ENCODE measurements around the gene VWF.

Gene VWF

GRCh38 chr12:5952031-5952430 is 172.4 kb downstream of the VWF start:
- H4K91ac ChIP-seq (ENCODE audit: low read length), result no peak overlapping the region
- H2BK120ac ChIP-seq (ENCODE audit: low read depth, low read length), result no peak overlapping the region
- DNase-seq, result no peak
- H2BK5ac ChIP-seq (ENCODE audit: low read depth, low read length, poor library complexity, severe bottlenecking), result no peak overlapping the region
- H3K14ac ChIP-seq (ENCODE audit: low read length in 2 of 2), result no peak overlapping the region
- 61% methylated on average over 3 of the region's 3 CpGs for WGBS
- H3K23ac ChIP-seq (ENCODE audit: low read length in 2 of 2), result no peak overlapping the region
- no peak overlapping the region for H3K4me2 ChIP-seq (ENCODE audit: low read length, poor library complexity, severe bottlenecking)
- no peak overlapping the region for H3K4ac ChIP-seq (ENCODE audit: low read depth in 1 of 2, low read length in 2 of 2)
- no peaks in the 10 kb centered on the region for H3K9me3 ChIP-seq (ENCODE audit: control insufficient read depth, low read length)
- H4K8ac ChIP-seq (ENCODE audit: low read length), result no peak overlapping the region
- H2AK5ac ChIP-seq (ENCODE audit: low read length, severe bottlenecking), result no peak overlapping the region
- no peak overlapping the region for H3K18ac ChIP-seq (ENCODE audit: low read depth in 1 of 2, low read length in 2 of 2)
- no peaks in the 10 kb centered on the region for H3K79me1 ChIP-seq (replicated peaks; ENCODE audit: low read length, poor library complexity, severe bottlenecking)
- H3K4me1 ChIP-seq (ENCODE audit: control insufficient read depth, insufficient read depth, low read depth, low read length), result no peaks in the 10 kb centered on the region
- H2AFZ ChIP-seq (ENCODE audit: low read depth, low read length), result no peak overlapping the region
- no peak overlapping the region for H2BK15ac ChIP-seq (ENCODE audit: low read depth, poor library complexity, severe bottlenecking)
- no peak overlapping the region for H2BK12ac ChIP-seq (ENCODE audit: low read length in 2 of 2)
- no peak overlapping the region for H3K4me3 ChIP-seq (ENCODE audit: insufficient read depth in 1 of 2, low read depth in 1 of 2, low read length in 2 of 2)
- no peak overlapping the region for H3K9ac ChIP-seq (ENCODE audit: low read length)
- peaks cover 35 to 62% of the 10 kb centered on the region in 2 experiments for H3K27me3 ChIP-seq (ENCODE audit: control insufficient read depth in 1 of 2, insufficient read depth in 1 of 2, low read length in 2 of 2)
- no peaks in the 10 kb centered on the region for H3K36me3 ChIP-seq (ENCODE audit: control insufficient read depth in 1 of 2, insufficient read depth in 2 of 2, low read depth in 1 of 2, low read length in 2 of 2)
- H3K27ac ChIP-seq (ENCODE audit: low read length, poor library complexity, severe bottlenecking), result no peak overlapping the region

GRCh38 chr12:5948696-5949095 is 175.8 kb downstream of the VWF start:
- Histone ChIP-seq H4K8ac (ENCODE audit: low read length) (no peak overlapping the region), H3K4me2 (ENCODE audit: low read length, poor library complexity, severe bottlenecking) (no peak overlapping the region), H2BK5ac (ENCODE audit: low read depth, low read length, poor library complexity, severe bottlenecking) (no peak overlapping the region), H3K18ac (ENCODE audit: low read depth in 1 of 2, low read length in 2 of 2) (no peak overlapping the region), H3K27me3 (ENCODE audit: control insufficient read depth in 1 of 2, insufficient read depth in 1 of 2, low read length in 2 of 2) (peaks cover 63 to 83% of the 10 kb centered on the region in 2 experiments), H3K4ac (ENCODE audit: low read depth in 1 of 2, low read length in 2 of 2) (no peak overlapping the region), H3K79me1 (replicated peaks; ENCODE audit: low read length, poor library complexity, severe bottlenecking) (no peaks in the 10 kb centered on the region), H3K14ac (ENCODE audit: low read length in 2 of 2) (no peak overlapping the region), H3K4me1 (ENCODE audit: control insufficient read depth, insufficient read depth, low read depth, low read length) (peaks cover 6% of the 10 kb centered on the region), H2BK15ac (ENCODE audit: low read depth, poor library complexity, severe bottlenecking) (no peak overlapping the region), H4K91ac (ENCODE audit: low read length) (no peak overlapping the region), H3K27ac (ENCODE audit: low read length, poor library complexity, severe bottlenecking) (no peak overlapping the region), H3K36me3 (ENCODE audit: control insufficient read depth in 1 of 2, insufficient read depth in 2 of 2, low read depth in 1 of 2, low read length in 2 of 2) (no peaks in the 10 kb centered on the region), H3K4me3 (ENCODE audit: insufficient read depth in 1 of 2, low read depth in 1 of 2, low read length in 2 of 2) (no peak overlapping the region), H2AK5ac (ENCODE audit: low read length, severe bottlenecking) (no peak overlapping the region), H3K9me3 (ENCODE audit: control insufficient read depth, low read length) (no peaks in the 10 kb centered on the region), H2BK12ac (ENCODE audit: low read length in 2 of 2) (no peak overlapping the region), H3K23ac (ENCODE audit: low read length in 2 of 2) (no peak overlapping the region), H3K9ac (ENCODE audit: low read length) (no peak overlapping the region), H2AFZ (ENCODE audit: low read depth, low read length) (no peak overlapping the region), H2BK120ac (ENCODE audit: low read depth, low read length) (no peak overlapping the region)
- 74% methylated on average over 3 of the region's 3 CpGs for WGBS
- no peak for DNase-seq

DNA sequence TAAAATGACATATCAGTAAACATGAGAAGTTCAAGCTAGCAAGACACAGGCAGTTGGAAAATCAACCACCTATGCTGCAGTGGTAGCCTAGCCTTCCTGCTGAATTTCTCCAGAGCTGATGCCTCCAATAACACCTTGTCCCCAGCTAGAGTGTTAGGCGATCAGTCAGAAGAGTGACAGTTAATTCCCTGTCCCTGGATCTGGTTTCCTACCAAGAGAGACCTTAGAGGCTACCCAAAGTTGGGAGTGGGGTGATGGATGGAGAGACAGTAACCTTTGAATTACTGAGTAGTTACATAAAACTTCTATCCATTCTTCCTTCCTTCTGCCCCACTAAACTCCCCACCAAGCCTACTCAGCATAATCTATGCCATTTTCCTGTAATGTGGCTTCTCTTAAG is 177.5 kb downstream of the VWF start:
- Histone ChIP-seq H3K27me3 (ENCODE audit: control insufficient read depth in 1 of 2, insufficient read depth in 1 of 2, low read length in 2 of 2) (peaks cover 77 to 81% of the 10 kb centered on the region in 2 experiments), H2AFZ (ENCODE audit: low read depth, low read length) (no peak overlapping the region), H2AK5ac (ENCODE audit: low read length, severe bottlenecking) (no peak overlapping the region), H3K4me1 (ENCODE audit: control insufficient read depth, insufficient read depth, low read depth, low read length) (peaks cover 6% of the 10 kb centered on the region), H3K18ac (ENCODE audit: low read depth in 1 of 2, low read length in 2 of 2) (no peak overlapping the region), H3K9ac (ENCODE audit: low read length) (no peak overlapping the region), H2BK5ac (ENCODE audit: low read depth, low read length, poor library complexity, severe bottlenecking) (no peak overlapping the region), H2BK120ac (ENCODE audit: low read depth, low read length) (no peak overlapping the region), H3K9me3 (ENCODE audit: control insufficient read depth, low read length) (no peaks in the 10 kb centered on the region), H3K23ac (ENCODE audit: low read length in 2 of 2) (no peak overlapping the region), H3K4ac (ENCODE audit: low read depth in 1 of 2, low read length in 2 of 2) (no peak overlapping the region), H3K79me1 (replicated peaks; ENCODE audit: low read length, poor library complexity, severe bottlenecking) (no peaks in the 10 kb centered on the region), H2BK15ac (ENCODE audit: low read depth, poor library complexity, severe bottlenecking) (no peak overlapping the region), H3K14ac (ENCODE audit: low read length in 2 of 2) (no peak overlapping the region), H4K8ac (ENCODE audit: low read length) (no peak overlapping the region), H3K36me3 (ENCODE audit: control insufficient read depth in 1 of 2, insufficient read depth in 2 of 2, low read depth in 1 of 2, low read length in 2 of 2) (no peaks in the 10 kb centered on the region), H3K4me3 (ENCODE audit: insufficient read depth in 1 of 2, low read depth in 1 of 2, low read length in 2 of 2) (no peak overlapping the region), H3K27ac (ENCODE audit: low read length, poor library complexity, severe bottlenecking) (no peak overlapping the region), H2BK12ac (ENCODE audit: low read length in 2 of 2) (no peak overlapping the region), H3K4me2 (ENCODE audit: low read length, poor library complexity, severe bottlenecking) (no peak overlapping the region), H4K91ac (ENCODE audit: low read length) (no peak overlapping the region)
- no peak for DNase-seq
- 80% methylated on average over 1 of the region's 1 CpG for WGBS

GRCh38 chr12:5946388-5946787 is 178.1 kb downstream of the VWF start:
- Histone ChIP-seq H2AK5ac (ENCODE audit: low read length, severe bottlenecking) (no peak overlapping the region), H3K14ac (ENCODE audit: low read length in 2 of 2) (no peak overlapping the region), H2BK120ac (ENCODE audit: low read depth, low read length) (no peak overlapping the region), H3K36me3 (ENCODE audit: control insufficient read depth in 1 of 2, insufficient read depth in 2 of 2, low read depth in 1 of 2, low read length in 2 of 2) (no peaks in the 10 kb centered on the region), H3K23ac (ENCODE audit: low read length in 2 of 2) (no peak overlapping the region), H3K9ac (ENCODE audit: low read length) (no peak overlapping the region), H4K91ac (ENCODE audit: low read length) (no peak overlapping the region), H3K27ac (ENCODE audit: low read length, poor library complexity, severe bottlenecking) (no peak overlapping the region), H3K79me1 (replicated peaks; ENCODE audit: low read length, poor library complexity, severe bottlenecking) (no peaks in the 10 kb centered on the region), H3K4me3 (ENCODE audit: insufficient read depth in 1 of 2, low read depth in 1 of 2, low read length in 2 of 2) (no peak overlapping the region), H3K27me3 (ENCODE audit: control insufficient read depth in 1 of 2, insufficient read depth in 1 of 2, low read length in 2 of 2) (peaks cover 75% of the 10 kb centered on the region in 2 experiments), H2BK5ac (ENCODE audit: low read depth, low read length, poor library complexity, severe bottlenecking) (no peak overlapping the region), H3K4me1 (ENCODE audit: control insufficient read depth, insufficient read depth, low read depth, low read length) (peaks cover 6% of the 10 kb centered on the region), H3K4ac (ENCODE audit: low read depth in 1 of 2, low read length in 2 of 2) (no peak overlapping the region), H2AFZ (ENCODE audit: low read depth, low read length) (no peak overlapping the region), H2BK15ac (ENCODE audit: low read depth, poor library complexity, severe bottlenecking) (no peak overlapping the region), H3K4me2 (ENCODE audit: low read length, poor library complexity, severe bottlenecking) (no peak overlapping the region), H3K9me3 (ENCODE audit: control insufficient read depth, low read length) (no peaks in the 10 kb centered on the region), H4K8ac (ENCODE audit: low read length) (no peak overlapping the region), H2BK12ac (ENCODE audit: low read length in 2 of 2) (no peak overlapping the region), H3K18ac (ENCODE audit: low read depth in 1 of 2, low read length in 2 of 2) (no peak overlapping the region)
- no peak for DNase-seq
- WGBS, result 71% methylated on average over 2 of the region's 2 CpGs

All from mesenchymal stem cell (in vitro differentiated cells and primary cell).